Measurements from ENCODE around the gene VCAN.
"Not testable (repeated sequence)": the region's sequence is repeated elsewhere in the genome, so short reads cannot be mapped to it uniquely, and the experiment has no call there.

The VCAN gene

DNA sequence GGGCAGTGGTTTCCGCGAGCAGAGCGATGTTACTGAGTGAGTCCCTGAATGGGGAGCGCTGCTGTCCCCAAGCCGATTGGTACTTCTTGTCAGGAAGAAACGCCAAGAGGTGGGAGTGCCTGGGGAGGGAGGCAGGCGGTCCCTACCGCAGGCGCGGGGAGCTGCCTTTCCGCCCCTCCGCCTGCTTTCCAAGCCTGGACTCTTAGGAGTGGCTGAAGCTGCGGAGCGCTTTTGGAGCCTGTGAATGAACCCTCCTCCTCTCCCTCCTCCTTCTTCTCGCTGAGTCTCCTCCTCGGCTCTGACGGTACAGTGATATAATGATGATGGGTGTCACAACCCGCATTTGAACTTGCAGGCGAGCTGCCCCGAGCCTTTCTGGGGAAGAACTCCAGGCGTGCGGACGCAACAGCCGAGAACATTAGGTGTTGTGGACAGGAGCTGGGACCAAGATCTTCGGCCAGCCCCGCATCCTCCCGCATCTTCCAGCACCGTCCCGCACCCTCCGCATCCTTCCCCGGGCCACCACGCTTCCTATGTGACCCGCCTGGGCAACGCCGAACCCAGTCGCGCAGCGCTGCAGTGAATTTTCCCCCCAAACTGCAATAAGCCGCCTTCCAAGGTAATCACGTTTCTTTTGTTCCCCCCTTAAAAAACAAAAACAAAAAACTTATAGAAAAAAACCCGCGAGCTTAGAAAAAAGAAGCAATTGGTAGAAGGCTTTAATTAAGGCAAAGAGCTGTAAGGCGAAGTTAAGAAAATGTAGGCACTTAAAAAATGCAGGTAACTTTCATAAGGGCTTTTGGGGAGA is at the start of gene VCAN:
TSS of gene VCAN (plus strand) at position 340 of the 808 bp plus-strand sequence. CDS start 11,775 bp downstream, outside the sequence.
- DNase-seq, result peak; percentile 23

DNA sequence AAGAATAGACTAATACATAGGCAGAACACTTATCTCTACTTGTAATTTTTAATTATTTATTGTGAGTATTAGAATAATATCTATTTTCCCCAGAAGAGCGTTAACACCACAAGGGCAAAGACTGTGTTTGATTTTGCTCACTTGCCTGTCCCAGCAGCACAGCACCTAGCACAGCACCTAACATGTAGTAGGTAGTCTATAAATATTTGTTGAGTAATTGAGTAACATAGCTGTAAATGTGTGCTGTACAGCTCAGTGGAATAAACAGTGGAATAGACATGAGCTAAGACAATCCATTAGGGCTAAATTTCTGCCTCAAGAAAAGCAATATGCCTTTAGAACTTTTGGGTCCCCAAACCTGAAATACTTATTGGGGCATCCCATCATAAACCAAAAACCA is 49.3 kb upstream of the VCAN start:
- no peak for DNase-seq

DNA sequence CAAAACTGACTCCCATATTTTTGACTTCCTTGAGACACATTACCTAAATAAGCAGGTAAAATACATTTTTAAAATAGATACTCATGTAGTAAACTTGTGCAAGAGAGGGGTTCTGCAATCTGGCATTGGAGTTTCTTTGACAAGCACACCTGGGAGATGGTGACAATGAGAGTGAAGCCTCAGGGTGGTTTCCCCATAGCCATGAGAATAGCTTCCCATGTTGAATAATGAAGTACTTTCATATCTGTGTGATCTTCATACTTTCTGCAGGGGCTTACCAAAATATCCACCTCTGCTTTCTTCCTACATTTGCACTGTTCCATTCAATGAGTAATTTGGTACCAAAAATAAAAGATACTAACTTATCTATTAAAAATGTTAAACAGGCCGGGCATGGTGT is 44.7 kb upstream of the VCAN start:
- no peak for DNase-seq

DNA sequence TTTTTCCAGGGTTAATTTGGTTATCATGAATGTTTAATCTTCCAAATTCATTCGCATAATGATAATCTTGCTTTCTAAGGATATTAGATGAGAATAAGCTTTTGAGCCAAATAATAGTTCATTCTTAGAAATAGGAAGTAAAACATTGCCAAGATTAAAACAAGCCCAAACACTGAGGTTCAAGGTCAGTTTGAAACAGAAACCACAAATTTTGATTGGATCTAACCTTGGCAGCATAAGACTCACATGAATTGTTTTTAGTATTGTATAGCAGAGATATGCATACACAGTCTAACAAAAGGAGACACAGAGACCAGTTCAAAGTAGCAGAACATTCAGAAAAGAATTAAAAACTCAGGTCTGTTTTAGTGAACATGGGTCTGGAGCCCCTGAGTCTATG is 43.4 kb upstream of the VCAN start:
- DNase-seq, result peak; percentile 75

DNA sequence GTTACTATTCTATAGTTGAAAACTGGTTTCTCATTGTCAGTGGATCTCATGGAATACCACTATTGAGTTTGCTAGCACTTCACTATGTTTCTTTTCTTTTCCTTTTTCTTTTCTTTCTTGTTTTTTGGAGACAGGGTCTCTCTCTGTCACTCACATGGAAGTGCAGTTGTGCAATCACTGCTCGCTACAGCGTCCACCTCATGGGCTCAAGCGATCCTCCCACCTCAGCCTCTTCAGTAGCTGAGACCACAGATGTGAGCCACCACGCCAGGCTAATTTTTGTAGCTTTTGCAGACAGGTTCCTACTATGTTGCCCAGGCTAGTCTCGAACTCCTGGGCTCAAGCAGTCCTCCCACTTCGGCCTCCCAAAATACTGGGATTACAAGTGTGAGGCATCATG is 42.7 kb upstream of the VCAN start:
- no peak for DNase-seq

DNA sequence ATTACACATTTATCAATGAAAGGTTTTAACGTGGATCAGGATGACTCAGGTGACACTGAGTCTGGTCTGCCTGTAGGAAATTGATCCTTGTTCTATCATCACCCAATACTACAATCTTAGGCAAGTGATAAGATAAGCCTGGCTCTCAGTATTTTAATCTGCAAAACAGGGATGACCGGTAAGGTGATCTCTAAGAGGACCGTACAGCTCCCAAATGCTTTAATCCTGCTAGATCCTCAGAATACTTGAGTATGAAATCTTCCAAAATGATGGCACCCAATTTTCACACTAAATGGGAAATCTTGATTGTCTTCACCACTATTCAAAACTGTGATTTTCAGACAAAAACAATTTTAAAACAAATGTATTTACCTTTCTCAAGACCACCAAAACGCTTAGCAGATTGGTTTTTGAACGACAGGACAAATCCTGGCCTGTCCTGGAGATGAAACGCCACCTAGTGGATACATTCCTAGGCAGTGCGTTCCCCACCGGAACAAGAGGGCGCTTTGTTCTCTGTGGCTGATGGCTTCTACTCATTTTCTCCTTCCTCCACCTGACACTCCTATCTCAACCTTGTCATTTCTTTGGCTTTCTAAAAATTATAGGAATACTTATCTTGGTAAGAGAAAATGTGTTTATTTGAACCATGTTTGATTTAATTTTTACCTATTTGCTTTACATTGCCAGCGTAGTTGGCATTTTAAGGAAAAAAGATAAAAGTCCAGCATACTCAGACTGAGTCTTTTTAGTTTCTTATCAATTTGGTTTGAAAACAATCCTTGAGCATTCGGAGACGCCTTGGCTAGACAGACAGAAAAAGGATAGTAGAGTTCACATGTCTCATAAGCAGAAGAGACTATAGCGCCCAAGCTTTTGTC is 41.2 kb upstream of the VCAN start:
- peak; percentile 84 for DNase-seq

DNA sequence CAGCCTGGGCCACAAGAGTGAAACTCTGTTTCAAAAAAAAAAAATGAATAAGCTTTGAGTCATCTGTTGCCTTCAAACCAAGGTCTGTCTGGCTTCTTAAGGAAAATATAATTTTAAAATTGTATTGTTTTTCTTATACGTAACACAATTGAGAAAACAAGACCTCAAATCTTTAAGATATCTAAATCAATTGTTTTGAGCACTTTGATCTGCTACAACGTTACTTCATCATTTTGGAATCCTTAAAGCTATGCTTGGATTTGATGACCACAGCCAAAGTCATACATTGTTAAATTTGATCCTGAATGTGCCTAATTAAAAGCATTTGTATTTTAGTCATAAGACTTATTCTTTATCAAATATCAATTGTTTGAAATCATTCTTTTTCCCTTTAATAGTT is 37.7 kb upstream of the VCAN start:
- no peak for DNase-seq

DNA sequence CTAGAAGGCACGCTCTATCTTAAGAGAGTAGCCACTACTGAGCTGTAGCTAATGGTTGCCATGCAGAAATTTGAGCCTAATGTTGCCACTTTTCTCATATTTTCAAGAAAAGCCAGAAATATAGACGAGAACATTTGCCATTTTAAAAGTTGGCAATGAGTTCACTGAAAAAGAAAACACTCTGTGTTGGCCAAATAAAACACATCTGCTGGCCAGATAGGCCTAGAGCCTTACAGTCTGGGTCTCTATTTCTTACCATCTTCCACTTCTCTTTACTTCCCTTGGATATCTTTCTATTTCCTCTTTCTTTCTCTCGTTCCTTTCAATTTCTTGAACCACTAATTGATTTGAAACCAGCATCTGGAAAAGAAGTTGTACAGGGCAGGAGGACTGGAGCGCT is 36.6 kb upstream of the VCAN start:
- no peak for DNase-seq

DNA sequence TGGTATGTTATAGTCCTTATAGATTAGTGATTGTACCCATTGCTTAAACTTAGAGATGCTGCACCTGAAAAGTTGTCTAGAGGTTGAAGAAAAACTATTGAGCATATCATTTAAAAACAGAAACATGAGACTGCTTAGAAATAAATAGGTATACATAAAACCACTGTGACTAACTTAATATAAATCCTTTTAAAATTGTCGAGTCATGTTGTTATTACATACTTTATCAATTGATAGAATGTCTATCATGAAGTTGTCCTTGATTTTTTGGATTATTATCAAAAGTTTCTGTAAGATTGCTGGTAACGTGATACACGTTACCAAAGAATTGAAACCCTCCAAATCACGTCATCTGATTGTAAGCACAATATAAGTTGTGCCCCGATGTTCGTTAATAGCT is 35.3 kb upstream of the VCAN start:
- DNase-seq, result no peak

DNA sequence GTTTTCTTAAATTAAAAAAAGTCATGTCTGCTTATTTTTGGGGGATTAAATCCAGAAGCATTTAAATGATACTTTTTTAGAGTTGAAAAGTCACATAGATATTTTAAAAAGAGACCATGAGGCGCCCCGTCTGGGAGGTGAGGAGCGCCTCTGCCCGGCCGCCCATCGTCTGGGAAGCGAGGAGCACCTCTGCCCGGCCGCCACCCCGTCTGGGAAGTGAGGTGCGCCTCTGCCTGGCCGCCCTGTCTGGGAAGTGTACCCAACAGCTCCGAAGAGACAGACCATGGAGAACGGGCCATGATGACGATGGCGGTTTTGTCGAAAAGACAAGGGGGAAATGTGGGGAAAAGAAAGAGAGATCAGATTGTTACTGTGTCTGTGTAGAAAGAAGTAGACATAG is 33.8 kb upstream of the VCAN start:
- not testable (repeated sequence) for DNase-seq

DNA sequence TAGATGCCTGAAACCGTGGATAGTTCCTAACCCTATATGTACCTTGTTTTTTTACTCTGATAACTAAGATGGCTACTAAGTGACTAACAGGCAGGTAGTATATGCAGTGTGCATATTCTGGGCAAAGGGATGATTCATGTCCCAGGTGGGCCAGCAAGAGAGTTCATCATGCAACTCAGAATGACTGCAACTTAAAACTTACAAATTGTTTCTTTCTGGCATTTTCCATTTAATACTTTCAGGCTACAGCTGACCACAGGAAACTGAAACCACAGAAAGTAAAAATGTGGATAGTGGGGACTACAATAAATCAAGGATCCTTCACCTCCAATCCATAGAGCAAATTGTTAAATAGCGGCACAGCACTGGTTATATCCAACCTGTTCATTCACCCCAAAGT is 30.7 kb upstream of the VCAN start:
- no peak for DNase-seq

DNA sequence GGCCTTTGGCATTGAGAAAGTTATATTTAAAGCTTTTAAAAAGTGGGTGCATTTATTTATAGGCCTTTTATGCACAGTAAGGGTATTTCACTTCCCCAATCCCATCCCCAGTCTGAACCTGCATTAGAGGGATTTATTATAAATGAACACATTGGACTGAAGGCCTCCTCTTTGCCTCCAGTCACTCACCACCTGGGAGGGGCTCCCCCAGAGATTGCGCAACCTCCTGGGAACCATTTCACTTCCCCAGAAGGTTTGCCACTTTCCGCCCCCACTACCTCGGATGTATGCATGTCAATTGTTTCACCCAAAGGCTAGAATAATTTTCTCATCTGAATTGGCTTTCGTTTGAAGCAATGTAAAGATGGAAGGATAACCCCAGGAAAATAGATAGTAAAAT is 29.8 kb upstream of the VCAN start:
- DNase-seq, result peak; percentile 38

DNA sequence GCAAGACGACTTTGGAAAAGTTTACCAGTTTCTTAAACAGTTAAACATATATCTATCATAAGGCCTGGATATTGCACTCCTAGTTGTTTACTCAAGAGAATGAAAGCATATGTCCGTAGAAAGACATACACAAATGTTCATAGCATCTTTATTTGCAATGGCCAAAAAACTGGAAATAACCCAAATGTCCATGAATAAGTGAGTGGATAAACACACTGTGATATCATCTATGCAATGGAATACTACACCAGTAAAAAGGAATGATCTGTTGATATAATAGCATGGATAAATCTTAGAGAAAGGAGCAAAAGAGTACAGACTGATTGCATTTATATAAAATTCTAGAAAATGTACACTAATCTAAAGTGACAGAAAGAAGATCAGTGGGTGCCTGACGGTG is 28.0 kb upstream of the VCAN start:
- no peak for DNase-seq

DNA sequence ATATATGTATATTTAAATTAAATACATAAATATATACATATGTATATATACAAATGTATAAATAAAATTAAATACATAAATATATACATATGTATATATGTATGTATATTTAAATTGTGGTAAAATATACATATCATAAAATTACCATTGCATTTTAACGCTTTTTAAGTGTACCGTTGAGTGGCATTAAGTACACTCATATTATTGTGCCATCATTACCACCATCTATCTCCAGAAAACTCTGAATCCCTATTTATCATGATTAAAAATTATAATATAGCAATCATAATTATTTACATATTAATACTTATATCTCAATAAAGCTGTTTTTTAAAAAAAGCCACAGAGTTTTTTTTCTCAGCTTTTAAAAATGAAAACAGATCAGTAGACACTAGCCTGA is 27.1 kb upstream of the VCAN start:
- DNase-seq, result no peak

DNA sequence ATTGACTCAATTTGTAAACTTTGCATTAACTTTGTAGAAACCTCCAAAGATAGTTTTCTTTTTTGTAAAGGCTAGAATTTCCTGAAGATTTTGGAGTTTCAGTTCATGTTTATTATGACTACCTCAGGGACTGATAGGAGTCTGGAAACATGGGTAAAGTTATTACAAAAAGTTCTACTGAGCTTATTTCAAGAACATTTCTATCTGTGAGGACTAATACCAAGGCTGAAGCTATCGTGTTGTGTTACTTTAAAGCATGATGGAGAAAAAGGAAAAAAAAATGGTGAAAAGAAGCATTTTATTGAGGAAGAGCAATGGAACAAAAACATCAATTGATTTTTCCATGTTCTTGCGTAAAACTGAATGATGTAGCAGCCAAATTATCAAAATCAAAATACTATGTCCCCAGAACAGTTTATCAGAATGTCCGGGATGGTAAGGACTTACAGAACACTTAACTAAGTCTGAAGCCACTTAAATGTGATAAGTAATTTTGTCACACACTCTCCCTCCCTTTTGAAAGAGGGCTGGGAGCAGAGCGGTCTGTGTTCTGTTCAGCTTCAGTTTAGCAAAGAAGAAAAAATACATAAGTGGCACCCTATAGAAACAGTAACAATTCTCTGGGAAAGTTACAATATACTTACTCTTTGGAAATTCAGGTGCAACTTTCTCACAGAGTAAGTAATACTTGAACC is 25.1 kb upstream of the VCAN start:
- DNase-seq, result no peak

DNA sequence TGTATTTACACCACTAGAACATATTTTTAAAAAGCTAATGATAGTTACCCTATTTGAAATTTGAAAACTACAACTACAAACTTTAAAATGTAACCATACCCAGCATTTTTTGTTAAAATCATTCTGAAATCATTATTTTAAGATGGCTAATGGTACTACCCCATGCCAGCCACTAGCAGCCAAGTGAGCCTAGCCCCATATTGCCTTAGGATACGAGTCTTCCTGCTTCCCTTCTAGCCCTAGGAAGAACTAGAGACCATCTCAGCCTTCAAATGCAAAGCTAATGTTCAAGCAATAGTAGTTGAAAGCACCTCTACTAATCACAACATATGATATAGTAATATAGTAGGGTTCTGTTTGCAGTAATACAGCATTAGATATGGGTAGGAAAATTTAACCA is 24.0 kb upstream of the VCAN start:
- DNase-seq, result no peak

DNA sequence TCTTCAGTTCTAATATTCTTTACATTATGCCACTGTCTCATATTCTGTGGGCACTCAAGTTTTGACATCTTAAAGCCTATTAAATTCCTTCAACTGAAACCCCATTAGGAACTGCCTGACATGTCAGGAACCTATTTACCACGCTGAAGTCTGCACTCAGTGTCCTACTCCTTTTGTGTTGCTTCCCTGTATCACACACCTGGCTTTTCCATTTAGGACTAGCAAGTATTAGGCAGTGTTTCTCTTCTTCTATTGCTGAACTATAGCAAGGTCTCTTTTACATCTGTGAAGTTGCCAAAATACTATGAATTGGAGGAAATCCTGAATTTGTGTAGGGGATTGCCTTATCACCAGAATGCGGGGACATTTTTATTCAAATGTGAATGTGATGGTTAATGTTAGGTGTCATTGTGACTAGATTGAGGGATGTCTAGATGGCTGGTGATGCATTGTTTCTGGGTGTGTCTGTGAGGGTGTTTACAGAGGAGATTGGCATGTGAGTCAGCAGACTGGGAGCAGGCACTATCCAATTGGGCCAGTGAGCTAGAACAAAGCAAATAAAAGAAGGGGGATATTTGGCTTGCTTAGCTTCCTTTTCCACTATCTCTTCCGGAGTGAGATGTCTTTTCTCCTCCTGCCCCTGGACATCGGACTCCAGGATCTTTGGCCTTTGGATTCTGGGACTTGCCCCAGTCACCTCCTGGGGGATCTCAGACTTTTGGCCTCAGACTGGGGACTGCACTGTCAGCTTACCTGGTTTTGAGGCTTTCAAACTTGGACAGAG is 21.2 kb upstream of the VCAN start:
- DNase-seq, result no peak

DNA sequence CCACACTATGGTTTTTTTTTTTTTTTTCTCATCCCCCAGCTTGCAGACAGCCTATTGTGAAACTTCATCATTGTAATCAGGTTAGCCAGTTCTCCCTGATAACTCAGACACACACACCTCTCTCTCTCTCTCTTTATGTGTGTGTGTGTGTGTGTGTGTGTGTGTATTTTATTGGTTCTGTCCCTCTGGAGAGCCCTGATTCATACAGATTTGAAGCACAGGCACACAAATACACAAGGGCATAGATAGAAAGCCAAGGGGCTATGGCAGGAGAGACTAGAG is 20.6 kb upstream of the VCAN start:
- no peak for DNase-seq

DNA sequence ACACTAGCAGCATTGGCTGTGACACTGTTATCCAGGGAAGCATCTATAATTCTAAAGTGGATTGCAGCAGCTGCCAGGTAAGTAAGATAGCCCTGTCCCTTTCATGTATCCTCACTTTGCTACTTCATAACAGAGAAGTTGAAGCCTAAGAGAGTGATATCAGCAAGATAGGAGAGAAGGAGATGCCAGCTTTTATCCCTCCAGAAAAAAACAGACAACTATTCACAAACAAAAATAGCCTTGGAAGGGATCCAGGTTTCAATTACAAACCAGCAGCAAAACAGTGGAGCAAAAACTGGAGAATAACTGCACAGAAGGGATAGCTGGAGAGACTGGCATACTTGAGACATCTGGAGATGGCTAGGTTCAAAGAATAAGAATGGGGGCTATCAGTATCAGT is 19.6 kb upstream of the VCAN start:
- DNase-seq, result no peak

DNA sequence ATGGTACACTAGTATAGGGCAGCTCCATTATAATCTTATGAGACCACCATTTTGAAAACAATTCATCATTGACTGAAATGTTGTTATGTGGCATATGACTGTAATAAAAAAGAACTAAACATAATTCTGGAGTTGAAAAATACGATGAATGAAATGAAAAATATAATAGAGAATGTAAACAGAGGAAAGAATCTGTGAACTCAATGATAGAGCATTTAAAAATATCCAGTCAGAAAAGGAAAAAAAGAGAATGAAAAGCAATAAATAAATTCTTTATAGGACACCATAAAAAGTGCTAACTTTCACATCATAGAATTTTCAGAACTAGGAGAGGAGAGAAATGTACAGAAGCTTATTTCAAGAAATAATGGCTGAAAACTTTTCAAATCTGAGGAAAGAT is 17.6 kb upstream of the VCAN start:
- peak; percentile 14 for DNase-seq

DNA sequence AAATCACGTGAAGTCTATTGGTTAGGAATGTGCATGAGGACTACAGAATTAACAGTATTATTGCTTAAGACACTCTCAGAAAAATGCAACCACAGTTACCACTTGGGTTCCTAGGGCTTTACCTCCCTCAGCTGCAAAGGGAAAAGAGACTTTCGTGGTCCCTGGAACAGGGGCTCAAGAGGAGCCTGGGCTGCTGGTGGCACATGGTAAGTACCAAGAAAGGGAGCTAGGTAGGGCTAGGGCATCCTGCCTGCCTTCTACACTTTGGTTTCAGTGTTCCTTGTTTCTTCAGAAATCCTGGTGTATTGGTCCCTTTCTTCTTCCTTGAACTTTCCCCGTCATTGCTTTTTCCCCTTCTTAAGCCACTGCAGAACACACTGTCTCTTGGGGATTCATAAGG is 7.3 kb upstream of the VCAN start:
- DNase-seq, result no peak

DNA sequence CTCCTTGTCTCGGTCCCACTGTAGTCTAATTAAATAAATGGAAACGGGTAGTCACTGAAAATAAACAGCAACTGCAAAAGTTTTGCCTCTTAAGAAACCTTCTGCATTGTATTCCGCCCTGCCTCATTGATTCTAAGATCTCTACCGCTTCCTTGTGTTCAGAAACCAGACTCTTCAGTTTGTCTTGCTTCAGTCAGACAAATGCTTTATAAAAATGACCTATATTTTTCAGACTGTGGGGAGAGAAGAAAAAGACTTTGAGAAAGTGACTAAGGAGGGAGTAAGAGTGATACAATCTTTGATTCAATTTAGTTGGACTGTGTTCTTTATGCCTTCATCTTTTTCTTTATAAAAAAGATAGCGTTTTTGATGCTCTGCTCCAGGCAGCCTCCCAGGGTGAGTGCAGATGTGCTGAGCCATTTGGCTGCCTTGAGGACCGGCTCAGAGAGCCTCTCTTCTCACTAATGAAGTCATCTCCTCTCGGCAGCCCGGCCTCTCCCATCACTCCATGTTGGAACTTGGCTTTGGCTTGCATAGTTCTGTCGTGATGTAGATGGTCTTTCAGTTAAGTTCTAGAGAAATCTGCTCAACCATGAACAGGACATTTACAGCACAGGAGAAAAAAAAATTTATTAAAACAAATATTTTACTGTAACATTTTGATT is 4.0 kb upstream of the VCAN start:
- DNase-seq, result no peak

DNA sequence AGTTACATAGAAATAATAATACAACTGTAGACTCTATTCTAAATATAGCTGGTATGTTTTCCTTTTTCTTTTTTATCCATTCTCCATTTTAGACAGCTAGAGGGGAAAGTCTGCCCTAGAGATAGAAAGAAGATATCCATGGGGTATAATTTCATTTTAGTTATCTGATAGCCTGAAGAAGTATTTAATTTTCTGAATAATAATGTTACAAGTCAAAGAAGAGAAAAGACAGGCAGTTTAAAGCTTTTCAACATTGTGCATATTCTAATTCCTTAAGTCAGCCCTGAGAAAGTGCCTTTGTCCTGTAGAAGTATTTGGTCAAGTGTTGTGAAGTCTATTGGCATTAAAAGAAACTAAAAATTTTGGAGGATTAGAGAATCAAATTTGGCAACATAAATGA is 2.5 kb upstream of the VCAN start:
- DNase-seq, result no peak
